Measurements from ENCODE around the gene TRMT44. TPM values are rescaled to one million over a fixed set of nuclear protein-coding genes. Genes with fewer than 3 reads are reported as not detected.

Gene TRMT44
- total and polyA plus RNA-seq, 2 of the 13 experiments (the other 11 are each of a cell fraction or from before 2014, with no cell fraction given) = 5.8 to 8.6 TPM

DNA sequence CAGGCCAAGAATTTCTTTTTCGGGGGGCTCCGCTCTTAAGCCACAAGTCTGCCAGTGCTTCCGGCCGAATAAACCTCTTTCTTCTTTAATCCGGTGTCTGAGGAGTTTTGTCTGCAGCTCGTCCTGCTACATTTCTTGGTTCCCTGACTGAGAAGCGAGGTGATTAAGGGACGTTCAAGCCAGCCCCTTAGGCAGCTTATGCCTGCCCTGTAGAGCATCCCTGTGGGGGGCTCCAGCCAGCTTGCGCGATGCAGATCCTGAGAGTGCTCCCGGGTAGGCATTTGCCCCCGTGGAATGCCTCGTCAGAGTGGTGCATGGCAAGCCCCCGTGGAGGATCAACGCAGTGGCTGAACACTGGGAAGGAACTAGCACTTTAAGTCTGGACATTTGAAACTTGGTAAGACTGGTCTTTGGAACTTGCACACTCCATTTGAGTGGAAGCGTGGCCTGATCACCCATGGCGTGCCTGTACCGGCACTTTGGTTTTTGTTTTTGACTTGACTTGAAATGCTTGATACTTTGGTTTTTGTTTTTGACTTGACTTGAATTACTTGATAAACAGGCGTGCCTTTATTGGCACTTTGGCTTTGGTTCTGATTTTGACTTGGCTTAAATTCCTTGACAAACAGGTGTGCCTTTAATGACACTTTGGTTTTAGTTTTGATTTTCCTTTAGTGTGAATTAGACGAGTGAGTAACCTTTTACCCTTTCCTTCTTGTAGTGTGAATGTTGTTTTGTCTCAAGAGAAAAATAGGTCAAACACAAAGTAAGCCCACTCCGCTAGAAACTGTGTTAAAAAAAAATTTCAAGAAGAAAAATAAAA, 6.1 kb upstream of the TRMT44 start:
- ATAC-seq (no peak), FAIRE-seq (no peak), DNase-seq (ENCODE audit: low spot score) (no peak)
- Histone ChIP-seq H3K4me1 (ENCODE audit: insufficient read depth, low read length) (peaks cover 10% of the 10 kb centered on the region), H3K4me2 (ENCODE audit: low read depth, low read length) (no peak overlapping the region), H3K27ac (ENCODE audit: extremely low read length, insufficient read depth, low read length) (no peak overlapping the region), H3K36me3 (replicated peaks in 1 of 2; ENCODE audit: control insufficient read depth in 1 of 2, insufficient read depth in 2 of 2, low read length in 2 of 2) (no peaks in the 10 kb centered on the region; a peak in 1 of 5 replicates), H4K20me1 (ENCODE audit: insufficient read depth, low read length) (no peaks in the 10 kb centered on the region), H3K9ac (ENCODE audit: insufficient read depth, low read depth, low read length) (no peak overlapping the region), H3K4me3 (replicated peaks in 1 of 3; ENCODE audit: insufficient read depth in 1 of 3, low read depth in 2 of 3, low read length in 3 of 3) (no peak overlapping the region), H2AFZ (ENCODE audit: low read length) (no peak overlapping the region), H3K9me3 (ENCODE audit: low read length) (no peaks in the 10 kb centered on the region), H3K27me3 (ENCODE audit: control insufficient read depth in 1 of 2, insufficient read depth in 2 of 2, low read length in 2 of 2) (no peaks in the 10 kb centered on the region), H3K79me2 (ENCODE audit: insufficient read depth, low read length) (peaks cover 10% of the 10 kb centered on the region)
- CTCF ChIA-PET (ENCODE audit: low intra/inter-chr PET ratio, low total read pairs) = no interaction called here
- TF ChIP-seq ZNF329 (CRISPR knock-in tag; IDR thresholded peaks at IDR 0.05; ENCODE audit: low read depth) (no peak), HOXD1 (CRISPR knock-in tag; IDR thresholded peaks at IDR 0.05) (no peak), ZNF468 (CRISPR knock-in tag; IDR thresholded peaks at IDR 0.05) (no peak), SOX5 (CRISPR knock-in tag; IDR thresholded peaks at IDR 0.05; ENCODE audit: borderline replicate concordance) (no peak)
- TF ChIP-seq, protein P1, sequence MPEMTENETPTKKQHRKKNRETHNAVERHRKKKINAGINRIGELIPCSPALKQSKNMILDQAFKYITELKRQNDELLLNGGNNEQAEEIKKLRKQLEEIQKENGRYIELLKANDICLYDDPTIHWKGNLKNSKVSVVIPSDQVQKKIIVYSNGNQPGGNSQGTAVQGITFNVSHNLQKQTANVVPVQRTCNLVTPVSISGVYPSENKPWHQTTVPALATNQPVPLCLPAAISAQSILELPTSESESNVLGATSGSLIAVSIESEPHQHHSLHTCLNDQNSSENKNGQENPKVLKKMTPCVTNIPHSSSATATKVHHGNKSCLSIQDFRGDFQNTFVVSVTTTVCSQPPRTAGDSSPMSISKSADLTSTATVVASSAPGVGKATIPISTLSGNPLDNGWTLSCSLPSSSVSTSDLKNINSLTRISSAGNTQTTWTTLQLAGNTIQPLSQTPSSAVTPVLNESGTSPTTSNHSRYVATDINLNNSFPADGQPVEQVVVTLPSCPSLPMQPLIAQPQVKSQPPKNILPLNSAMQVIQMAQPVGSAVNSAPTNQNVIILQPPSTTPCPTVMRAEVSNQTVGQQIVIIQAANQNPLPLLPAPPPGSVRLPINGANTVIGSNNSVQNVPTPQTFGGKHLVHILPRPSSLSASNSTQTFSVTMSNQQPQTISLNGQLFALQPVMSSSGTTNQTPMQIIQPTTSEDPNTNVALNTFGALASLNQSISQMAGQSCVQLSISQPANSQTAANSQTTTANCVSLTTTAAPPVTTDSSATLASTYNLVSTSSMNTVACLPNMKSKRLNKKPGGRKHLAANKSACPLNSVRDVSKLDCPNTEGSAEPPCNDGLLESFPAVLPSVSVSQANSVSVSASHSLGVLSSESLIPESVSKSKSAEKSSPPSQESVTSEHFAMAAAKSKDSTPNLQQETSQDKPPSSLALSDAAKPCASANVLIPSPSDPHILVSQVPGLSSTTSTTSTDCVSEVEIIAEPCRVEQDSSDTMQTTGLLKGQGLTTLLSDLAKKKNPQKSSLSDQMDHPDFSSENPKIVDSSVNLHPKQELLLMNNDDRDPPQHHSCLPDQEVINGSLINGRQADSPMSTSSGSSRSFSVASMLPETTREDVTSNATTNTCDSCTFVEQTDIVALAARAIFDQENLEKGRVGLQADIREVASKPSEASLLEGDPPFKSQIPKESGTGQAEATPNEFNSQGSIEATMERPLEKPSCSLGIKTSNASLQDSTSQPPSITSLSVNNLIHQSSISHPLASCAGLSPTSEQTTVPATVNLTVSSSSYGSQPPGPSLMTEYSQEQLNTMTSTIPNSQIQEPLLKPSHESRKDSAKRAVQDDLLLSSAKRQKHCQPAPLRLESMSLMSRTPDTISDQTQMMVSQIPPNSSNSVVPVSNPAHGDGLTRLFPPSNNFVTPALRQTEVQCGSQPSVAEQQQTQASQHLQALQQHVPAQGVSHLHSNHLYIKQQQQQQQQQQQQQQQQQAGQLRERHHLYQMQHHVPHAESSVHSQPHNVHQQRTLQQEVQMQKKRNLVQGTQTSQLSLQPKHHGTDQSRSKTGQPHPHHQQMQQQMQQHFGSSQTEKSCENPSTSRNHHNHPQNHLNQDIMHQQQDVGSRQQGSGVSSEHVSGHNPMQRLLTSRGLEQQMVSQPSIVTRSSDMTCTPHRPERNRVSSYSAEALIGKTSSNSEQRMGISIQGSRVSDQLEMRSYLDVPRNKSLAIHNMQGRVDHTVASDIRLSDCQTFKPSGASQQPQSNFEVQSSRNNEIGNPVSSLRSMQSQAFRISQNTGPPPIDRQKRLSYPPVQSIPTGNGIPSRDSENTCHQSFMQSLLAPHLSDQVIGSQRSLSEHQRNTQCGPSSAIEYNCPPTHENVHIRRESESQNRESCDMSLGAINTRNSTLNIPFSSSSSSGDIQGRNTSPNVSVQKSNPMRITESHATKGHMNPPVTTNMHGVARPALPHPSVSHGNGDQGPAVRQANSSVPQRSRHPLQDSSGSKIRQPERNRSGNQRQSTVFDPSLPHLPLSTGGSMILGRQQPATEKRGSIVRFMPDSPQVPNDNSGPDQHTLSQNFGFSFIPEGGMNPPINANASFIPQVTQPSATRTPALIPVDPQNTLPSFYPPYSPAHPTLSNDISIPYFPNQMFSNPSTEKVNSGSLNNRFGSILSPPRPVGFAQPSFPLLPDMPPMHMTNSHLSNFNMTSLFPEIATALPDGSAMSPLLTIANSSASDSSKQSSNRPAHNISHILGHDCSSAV (CRISPR knock-in tag; IDR thresholded peaks at IDR 0.05; ENCODE audit: borderline replicate concordance) = no peak
- intact Hi-C loops (cut with micrococcal nuclease; ENCODE audit: unreplicated experiment) (no loop called here), in situ Hi-C loops (cut with HindIII; ENCODE audit: extremely low pct_ligation_motif_present, low pct_unique_long_range_greater_than_20kb) (no loop called here)
- WGBS (ENCODE audit: low lambda C conversion rate) = 96% methylated on average over 21 of the region's 21 CpGs
- POLR2A ChIA-PET = no interaction called here
- BruUV-seq (replicated peaks) = no TSS peak
